Body of pancreas (tissue), 4 donors: Measurements from ENCODE around the gene HTR2B. TPM values are rescaled to one million over a fixed set of nuclear protein-coding genes. Genes with fewer than 3 reads are reported as not detected.
A peak's percentile ranks its signal among the peaks of the same experiment; 100 is the strongest.

Source experiments
- ATAC-seq: fragments of 150-250 bp; one replicate; pipeline ENCODE4 v1.9.1; 2016
- DNase-seq, 4 donors: peaks; one replicate each; pipeline ENCODE4 v3.0.0-alpha.2; 2019
- H3K27ac ChIP-seq, 4 donors: fragments of 200-600 bp; sonication (generic); 1 replicate in 3 of 4; 2 replicates in 1 of 4; pipeline versions ENCODE4 v1.5.1 to v1.6.1; 2016 to 2019; ENCODE audit warnings: mild to moderate bottlenecking in 1 of 4, mixed read lengths in 1 of 4, moderate library complexity in 1 of 4
- H3K27me3 ChIP-seq, 2 donors: fragments of 200-600 bp; sonication (generic); one replicate each; pipeline ENCODE4 v1.6.0; 2016; ENCODE audit warnings: mild to moderate bottlenecking in 1 of 2
- H3K36me3 ChIP-seq, 2 donors: fragments of 200-600 bp; sonication (generic); replicated peaks in 1 of 2; 2 replicates each; pipeline ENCODE4 v1.5.1; 2016; ENCODE audit warnings: low read depth in 2 of 2; ENCODE audit not compliant: insufficient read depth in 1 of 2
- H3K4me1 ChIP-seq: fragments of 200-600 bp; sonication (generic); one replicate; pipeline ENCODE4 v1.6.0; 2016
- H3K4me3 ChIP-seq, 2 donors: fragments of 200-600 bp; sonication (generic); 1 replicate in 1 of 2; 2 replicates in 1 of 2; pipeline ENCODE4 v1.5.1; 2016 to 2019
- H3K9me3 ChIP-seq, 3 donors: fragments of 200-600 bp; sonication (generic); 1 replicate in 2 of 3; 2 replicates in 1 of 3; pipeline ENCODE4 v1.5.1; 2016
- CTCF ChIP-seq, 7 experiments: fragments of 450-650 bp in 4 of 7; fragments of 200-600 bp in 3 of 7; sonication (generic) in 3 of 7; IDR thresholded peaks; one replicate each; pipeline ENCODE4 v1.5.1; 2016 to 2019; ENCODE audit warnings: antibody characterized with exemption in 7 of 7
- POLR2A ChIP-seq, 3 donors: fragments of 450-650 bp; IDR thresholded peaks; one replicate each; pipeline ENCODE4 v1.6.1; 2016; ENCODE audit warnings: antibody characterized with exemption in 3 of 3, mild to moderate bottlenecking in 2 of 3
- WGBS, 2 donors: methylation state at CpG; one replicate each; pipeline ENCODE4 v1.1.5; 2017; 5-methylcytosine and 5-hydroxymethylcytosine counted together
- intact Hi-C: fragments of 100-400 bp; cut with DNase I; formaldehyde crosslinking; loops from one replicate; pipeline ENCODE4 v1.15.1; 2023
- total RNA-seq, 2 donors: library from RNA; depleted of rRNA; stranded (reverse); fragments of >200 nt; gene quantifications; one replicate each; pipeline ENCODE4 v1.1.0, GENCODE V29; 2016

HTR2B gene
- total RNA-seq, 2 donors from 2014 or later = not detected

- Histone ChIP-seq H3K27ac (no peak overlapping the region), H3K27me3 (no peaks in the 10 kb centered on the region), H3K4me3 (no peak overlapping the region), H3K36me3 (peaks cover 0 to 6% of the 10 kb centered on the region in 2 donors), H3K4me1 (no peaks in the 10 kb centered on the region), H3K9me3 (no peaks in the 10 kb centered on the region)
- 81 to 83% methylated on average over 4 of the region's 4 CpGs for WGBS, 2 donors
- no peak for TF ChIP-seq POLR2A (IDR thresholded peaks at IDR 0.05)
- DNase-seq (no peak), ATAC-seq (no peak)
- intact Hi-C loops = no loop called here
These were observed 43.8 kb upstream of the HTR2B start for GRCh38 chr2:231168460-231169139.

GRCh38 chr2:231167745-231168459, 43.1 kb upstream of the HTR2B start:
- no peaks in the 10 kb centered on the region for H3K9me3 ChIP-seq
- ATAC-seq (no peak), DNase-seq (no peak)
- H3K4me3 ChIP-seq = no peak overlapping the region
- TF ChIP-seq CTCF (IDR thresholded peaks at IDR 0.05) (no peak), POLR2A (IDR thresholded peaks at IDR 0.05) (no peak)
- no peaks in the 10 kb centered on the region for H3K4me1 ChIP-seq
- H3K36me3 ChIP-seq = peaks cover 0 to 6% of the 10 kb centered on the region in 2 donors
- H3K27me3 ChIP-seq = no peaks in the 10 kb centered on the region
- 79 to 82% methylated on average over 6 of the region's 6 CpGs for WGBS, 2 donors
- intact Hi-C loops = no loop called here
- no peak overlapping the region for H3K27ac ChIP-seq

- Histone ChIP-seq H3K4me3 (no peak overlapping the region), H3K27me3 (no peaks in the 10 kb centered on the region), H3K27ac (no peak overlapping the region), H3K36me3 (peaks cover 0 to 6% of the 10 kb centered on the region in 2 donors), H3K9me3 (no peaks in the 10 kb centered on the region), H3K4me1 (no peaks in the 10 kb centered on the region)
- TF ChIP-seq POLR2A (IDR thresholded peaks at IDR 0.05) (no peak), CTCF (IDR thresholded peaks at IDR 0.05) (no peak)
- DNase-seq (no peak), ATAC-seq (no peak)
- intact Hi-C loops = no loop called here
- WGBS, 2 donors = 87 to 88% methylated on average over 4 of the region's 4 CpGs
These were observed 38.7 kb upstream of the HTR2B start for GRCh38 chr2:231163414-231164095.

- DNase-seq (no peak), ATAC-seq (no peak)
- intact Hi-C loops = no loop called here
- peaks cover 0 to 6% of the 10 kb centered on the region in 2 donors for H3K36me3 ChIP-seq
- H3K27ac ChIP-seq = no peak overlapping the region
- no peaks in the 10 kb centered on the region for H3K9me3 ChIP-seq
- H3K4me3 ChIP-seq = no peak overlapping the region
- no peaks in the 10 kb centered on the region for H3K4me1 ChIP-seq
- 92 to 94% methylated on average over 3 of the region's 3 CpGs for WGBS, 2 donors
- H3K27me3 ChIP-seq = no peaks in the 10 kb centered on the region
- no peak for TF ChIP-seq CTCF (IDR thresholded peaks at IDR 0.05)
- no peak for TF ChIP-seq POLR2A (IDR thresholded peaks at IDR 0.05)
These were observed 38.2 kb upstream of the HTR2B start for GRCh38 chr2:231163011-231163410.

GRCh38 chr2:231161877-231162329, 37.1 kb upstream of the HTR2B start:
- ATAC-seq = peak; percentile 62
- TF ChIP-seq POLR2A (IDR thresholded peaks at IDR 0.05) (no peak), CTCF (IDR thresholded peaks at IDR 0.05) (no peak)
- DNase-seq = peak in 1 of 4 donors; percentile 40
- Histone ChIP-seq H3K27ac (peak overlapping the region in 1 of 4 donors; percentile 47), H3K4me3 (no peak overlapping the region), H3K9me3 (no peaks in the 10 kb centered on the region), H3K4me1 (no peaks in the 10 kb centered on the region), H3K36me3 (peaks cover 0 to 2% of the 10 kb centered on the region in 2 donors), H3K27me3 (no peaks in the 10 kb centered on the region)
- intact Hi-C loops = no loop called here
- 69 to 81% methylated on average over 2 of the region's 2 CpGs for WGBS, 2 donors
